Upper lobe of right lung (tissue), 1 donor: ENCODE results near the gene TPD52L2. TPM values are rescaled to one million over a fixed set of nuclear protein-coding genes. Genes with fewer than 3 reads are reported as not detected.

Experiments used
- ATAC-seq: fragments of 200-7000 bp; cut with Tn5 transposase; one replicate; pipeline ENCODE4 v1.9.1; 2020; ENCODE audit warnings: mild to moderate bottlenecking, moderate library complexity
- DNase-seq: peaks from one replicate; pipeline ENCODE4 v3.0.0-alpha.2; 2020
- H3K27ac ChIP-seq: fragments of 200-600 bp; one replicate; pipeline ENCODE4 v1.8.0; 2022
- H3K27me3 ChIP-seq: fragments of 200-600 bp; one replicate; pipeline ENCODE4 v1.8.0; 2022; ENCODE audit warnings: mild to moderate bottlenecking
- H3K36me3 ChIP-seq: fragments of 200-600 bp; one replicate; pipeline ENCODE4 v1.8.0; 2022
- H3K4me1 ChIP-seq: fragments of 200-600 bp; one replicate; pipeline ENCODE4 v1.8.0; 2022
- H3K4me3 ChIP-seq: fragments of 200-600 bp; one replicate; pipeline ENCODE4 v1.8.0; 2022; ENCODE audit warnings: mild to moderate bottlenecking
- H3K9me3 ChIP-seq: fragments of 200-600 bp; one replicate; pipeline ENCODE4 v1.8.0; 2022
- intact Hi-C: fragments of 100-400 bp; cut with DNase I; formaldehyde crosslinking; loops from one replicate; pipeline ENCODE4 v1.11.0; 2022
- long read RNA-seq: library from polyadenylated mRNA; unstranded; transcript quantifications from one replicate; pipeline ENCODE4 v2.0.0, GENCODE V29; 2021
- total RNA-seq: library from RNA; stranded (reverse); fragmentation: NEBNext Ultra II Directional; extraction: Animal tissue kit (Norgen Biotek cat#: 25700); gene quantifications from one replicate; pipeline ENCODE4 v1.2.1, GENCODE V29; 2021
- TF ChIP-seq, protein P1 (sequence below): fragments of 200-600 bp; IDR thresholded peaks from one replicate; pipeline ENCODE4 v1.8.0; 2022; ENCODE audit warnings: antibody characterized with exemption
- donor health status: DM: no; HTN: yes; CAD: no; lungs with severe emphysema.

The TPD52L2 gene
- total RNA-seq = 81.5 TPM
- long read RNA-seq, full-length matches to known transcripts = 199 of 265 reads
- long read RNA-seq, partial matches to known transcripts = 52 of 265 reads
- long read RNA-seq, other reads (novel, unspliced or antisense) = 14 of 265 reads

DNA sequence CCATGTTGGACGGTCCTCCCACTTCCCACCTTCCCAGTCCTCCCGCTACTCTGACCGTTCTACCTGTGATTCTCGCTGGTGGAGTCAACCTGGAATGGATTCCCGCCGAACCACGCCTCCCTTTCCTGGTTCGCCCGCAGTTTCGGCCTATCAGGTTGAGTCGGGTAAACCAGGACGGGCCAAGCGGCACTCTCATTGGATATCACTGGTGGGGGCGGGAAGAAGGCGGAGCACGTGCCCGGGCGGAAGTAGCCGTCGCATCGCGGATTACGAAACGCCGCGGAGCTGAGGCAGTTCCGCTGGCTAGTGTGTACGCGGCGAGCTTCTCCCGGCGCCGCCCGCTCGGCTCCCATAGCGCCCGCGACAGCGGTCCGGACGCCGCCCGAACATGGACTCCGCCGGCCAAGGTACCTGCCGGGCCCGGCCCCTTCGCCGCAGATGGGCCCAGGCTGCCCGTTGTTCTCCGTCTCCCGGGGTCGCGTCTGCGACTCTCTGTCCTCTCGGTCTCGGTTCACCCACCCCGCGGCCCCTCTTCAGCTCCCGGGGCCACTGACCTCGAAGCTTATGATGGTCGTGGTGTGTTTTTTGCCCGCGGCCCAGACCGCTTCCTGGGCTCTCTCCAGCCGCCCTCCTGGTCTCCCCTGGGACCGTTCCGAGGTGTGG lies at the start of gene TPD52L2:
Gene TPD52L2 (plus strand): TSS at position 293 of the 663 bp plus-strand sequence. CDS start 96 bp downstream, at position 389.
- peak within 1 kb of the TSS; percentile 94 for H3K27ac ChIP-seq
- H3K27me3 ChIP-seq = no peaks in the 10 kb centered on the region
- TF ChIP-seq, protein P1, sequence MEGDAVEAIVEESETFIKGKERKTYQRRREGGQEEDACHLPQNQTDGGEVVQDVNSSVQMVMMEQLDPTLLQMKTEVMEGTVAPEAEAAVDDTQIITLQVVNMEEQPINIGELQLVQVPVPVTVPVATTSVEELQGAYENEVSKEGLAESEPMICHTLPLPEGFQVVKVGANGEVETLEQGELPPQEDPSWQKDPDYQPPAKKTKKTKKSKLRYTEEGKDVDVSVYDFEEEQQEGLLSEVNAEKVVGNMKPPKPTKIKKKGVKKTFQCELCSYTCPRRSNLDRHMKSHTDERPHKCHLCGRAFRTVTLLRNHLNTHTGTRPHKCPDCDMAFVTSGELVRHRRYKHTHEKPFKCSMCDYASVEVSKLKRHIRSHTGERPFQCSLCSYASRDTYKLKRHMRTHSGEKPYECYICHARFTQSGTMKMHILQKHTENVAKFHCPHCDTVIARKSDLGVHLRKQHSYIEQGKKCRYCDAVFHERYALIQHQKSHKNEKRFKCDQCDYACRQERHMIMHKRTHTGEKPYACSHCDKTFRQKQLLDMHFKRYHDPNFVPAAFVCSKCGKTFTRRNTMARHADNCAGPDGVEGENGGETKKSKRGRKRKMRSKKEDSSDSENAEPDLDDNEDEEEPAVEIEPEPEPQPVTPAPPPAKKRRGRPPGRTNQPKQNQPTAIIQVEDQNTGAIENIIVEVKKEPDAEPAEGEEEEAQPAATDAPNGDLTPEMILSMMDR = no peak
- H3K9me3 ChIP-seq = no peaks in the 10 kb centered on the region
- intact Hi-C loops = loop anchor here (5.0 kb wide), 1 partner anchor 83 kb away; no protein-coding TSS in a partner anchor
- DNase-seq = peak; percentile 99
- H3K36me3 ChIP-seq = peaks cover 24% of the 10 kb centered on the region
- peak within 1 kb of the TSS; percentile 82 for H3K4me3 ChIP-seq
- peak; percentile 93 for ATAC-seq
- peaks cover 24% of the 10 kb centered on the region for H3K4me1 ChIP-seq

DNA sequence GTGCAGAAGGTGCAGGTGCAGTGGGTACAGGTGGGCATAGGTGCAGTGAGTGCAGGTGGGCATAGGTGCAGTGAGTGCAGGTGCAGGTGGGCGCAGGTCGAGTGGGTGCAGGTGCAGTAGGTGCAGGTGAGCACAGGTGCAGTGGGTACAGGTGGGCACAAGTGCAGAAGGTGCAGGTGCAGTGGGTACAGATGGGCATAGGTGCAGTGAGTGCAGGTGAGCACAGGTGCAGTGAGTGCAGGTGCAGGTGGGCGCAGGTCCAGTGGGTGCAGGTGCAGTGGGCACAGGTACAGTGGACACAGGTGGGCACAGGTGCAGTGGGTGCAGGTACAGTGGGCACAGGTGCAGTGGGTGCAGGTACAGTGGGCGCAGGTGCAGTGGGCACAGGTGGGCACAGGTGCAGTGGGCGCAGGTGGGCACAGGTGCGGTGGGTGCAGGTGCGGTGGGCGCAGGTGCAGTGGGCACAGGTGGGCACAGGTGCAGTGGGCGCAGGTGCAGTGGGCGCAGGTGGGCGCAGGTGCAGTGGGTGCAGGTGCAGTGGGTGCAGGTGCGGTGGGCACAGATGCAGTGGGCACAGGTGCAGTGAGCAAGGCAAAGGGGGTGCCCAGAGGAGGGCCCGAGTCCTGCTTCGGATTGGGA lies 49.3 kb upstream of the TPD52L2 start:
- H3K4me1 ChIP-seq = no peaks in the 10 kb centered on the region
- intact Hi-C loops = no loop called here
- no peak overlapping the region for H3K27ac ChIP-seq
- H3K27me3 ChIP-seq = no peaks in the 10 kb centered on the region
- ATAC-seq = no peak
- no peak for DNase-seq
- no peaks in the 10 kb centered on the region for H3K36me3 ChIP-seq
- no peaks in the 10 kb centered on the region for H3K9me3 ChIP-seq
- no peak overlapping the region for H3K4me3 ChIP-seq
- TF ChIP-seq, protein P1 = no peak

DNA sequence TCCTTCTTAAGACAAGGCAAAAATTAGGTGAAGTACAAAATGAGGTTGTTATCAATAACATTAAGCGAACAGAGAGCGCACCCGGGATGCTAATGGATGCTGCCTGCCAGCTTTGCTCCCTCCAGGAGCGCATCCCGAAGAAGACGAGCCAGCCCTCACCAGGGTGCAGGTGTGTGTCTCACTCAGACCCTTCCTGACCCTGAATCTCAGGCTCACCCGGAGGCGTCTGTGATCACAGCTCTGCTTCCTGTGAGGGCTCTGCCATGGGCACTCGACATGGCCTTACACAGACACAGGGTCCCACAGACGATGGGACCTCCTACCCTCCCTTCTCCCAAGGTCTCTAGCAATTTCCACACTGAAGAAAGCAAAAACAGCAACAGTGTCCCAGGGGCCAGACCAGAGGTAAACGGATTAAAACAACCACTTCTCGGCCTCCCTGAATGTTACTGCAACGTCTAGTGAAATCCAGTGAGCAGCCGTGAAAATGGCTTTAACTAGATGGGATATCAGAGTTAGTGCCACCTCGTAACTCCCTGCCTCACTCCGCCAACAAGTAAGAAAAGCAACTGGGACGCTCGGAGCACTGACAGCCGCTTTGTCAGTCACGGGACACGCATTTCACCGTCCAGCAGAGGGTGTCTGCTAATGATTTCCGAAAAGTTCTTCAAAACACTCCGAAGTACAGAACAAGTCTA lies 45.7 kb upstream of the TPD52L2 start:
- no peak for ATAC-seq
- Histone ChIP-seq H3K27ac (no peak overlapping the region), H3K9me3 (no peaks in the 10 kb centered on the region), H3K27me3 (no peaks in the 10 kb centered on the region), H3K4me3 (no peak overlapping the region), H3K4me1 (peaks cover 14% of the 10 kb centered on the region), H3K36me3 (no peaks in the 10 kb centered on the region)
- TF ChIP-seq, protein P1 = peak; percentile 43
- intact Hi-C loops = no loop called here
- no peak for DNase-seq

DNA sequence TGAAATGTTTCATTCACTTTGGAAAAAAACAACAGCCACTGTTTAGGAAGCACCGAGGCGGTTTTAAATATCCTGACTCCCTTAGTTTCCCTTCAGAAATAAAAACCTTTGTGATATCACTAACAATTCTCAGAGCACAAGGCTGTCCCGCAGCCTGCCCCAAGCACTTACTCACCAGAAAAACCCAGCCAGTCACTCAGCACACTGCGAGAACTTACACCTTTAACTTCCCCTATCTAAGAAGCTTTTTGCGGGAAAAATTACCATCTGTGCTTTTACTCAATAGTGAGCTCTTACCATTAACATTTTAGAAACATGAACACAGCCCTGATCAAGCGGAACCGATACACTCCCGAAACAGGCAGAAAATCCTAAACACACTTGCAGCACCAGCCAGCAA lies 43.3 kb upstream of the TPD52L2 start:
- Histone ChIP-seq H3K9me3 (no peaks in the 10 kb centered on the region), H3K36me3 (no peaks in the 10 kb centered on the region), H3K4me1 (peaks cover 14% of the 10 kb centered on the region), H3K4me3 (no peak overlapping the region), H3K27ac (no peak overlapping the region), H3K27me3 (no peaks in the 10 kb centered on the region)
- DNase-seq = no peak
- no peak for ATAC-seq
- TF ChIP-seq, protein P1 = no peak
- intact Hi-C loops = no loop called here

DNA sequence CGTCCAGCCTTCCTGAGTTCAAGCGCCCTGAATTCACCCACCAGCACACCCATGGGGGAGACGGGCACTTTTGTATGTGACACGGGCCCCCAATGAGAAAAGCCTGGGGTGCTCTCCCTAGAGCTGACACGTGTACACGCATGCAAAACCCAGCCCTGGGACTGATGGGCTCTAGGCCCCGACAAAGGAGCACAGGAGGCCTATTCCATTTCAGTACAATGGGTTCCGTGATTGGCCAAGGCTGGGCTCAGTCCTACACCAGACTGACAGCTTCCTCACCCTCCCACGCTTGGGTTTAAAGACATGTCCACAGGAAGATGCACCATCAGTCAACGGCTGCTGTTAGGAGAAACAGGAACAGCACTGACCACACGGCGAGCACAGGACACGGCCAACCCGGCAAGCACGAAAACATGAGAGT lies 42.8 kb upstream of the TPD52L2 start:
- Histone ChIP-seq H3K4me3 (no peak overlapping the region), H3K9me3 (no peaks in the 10 kb centered on the region), H3K27ac (peak overlapping the region; percentile 42), H3K27me3 (no peaks in the 10 kb centered on the region), H3K4me1 (peaks cover 14% of the 10 kb centered on the region), H3K36me3 (no peaks in the 10 kb centered on the region)
- intact Hi-C loops = no loop called here
- ATAC-seq (peak; percentile 93), DNase-seq (no peak)
- TF ChIP-seq, protein P1 = no peak
